Mesenchymal stem cell (in vitro differentiated cells and primary cell): ENCODE data around the gene VWCE. TPM values are rescaled to one million over a fixed set of nuclear protein-coding genes. Genes with fewer than 3 reads are reported as not detected.
A peak's percentile ranks its signal among the peaks of the same experiment; 100 is the strongest.

ENCODE experiments used
- DNase-seq: peaks from one replicate; pipeline ENCODE4 v3.0.0-alpha.2; 2013
- H2AFZ ChIP-seq: one replicate; pipeline ENCODE4 v1.6.1; 2013; ENCODE audit warnings: low read depth, mild to moderate bottlenecking, control low read depth, inconsistent platforms, low read length, moderate library complexity
- H2AK5ac ChIP-seq: 2 replicates; pipeline ENCODE4 v1.6.1; 2013; ENCODE audit warnings: low read length, moderate library complexity, mild to moderate bottlenecking, inconsistent platforms; ENCODE audit not compliant: severe bottlenecking
- H2BK120ac ChIP-seq: one replicate; pipeline ENCODE4 v1.6.1; 2013; ENCODE audit warnings: low read depth, mild to moderate bottlenecking, inconsistent platforms, low read length, moderate library complexity
- H2BK12ac ChIP-seq, 2 experiments: one replicate each; pipeline ENCODE4 v1.6.1; 2013; ENCODE audit warnings: inconsistent platforms in 2 of 2, low read length in 2 of 2, mild to moderate bottlenecking in 2 of 2, moderate library complexity in 2 of 2, control low read depth in 1 of 2
- H2BK15ac ChIP-seq: one replicate; pipeline ENCODE4 v1.6.1; 2013; ENCODE audit warnings: mild to moderate bottlenecking, low read depth, inconsistent platforms; ENCODE audit not compliant: poor library complexity, severe bottlenecking
- H2BK5ac ChIP-seq: 2 replicates; pipeline ENCODE4 v1.6.1; 2013; ENCODE audit warnings: low read depth, mild to moderate bottlenecking, low read length, control low read depth, inconsistent platforms; ENCODE audit not compliant: poor library complexity, severe bottlenecking
- H3K14ac ChIP-seq, 2 experiments: one replicate each; pipeline ENCODE4 v1.6.1; 2013; ENCODE audit warnings: inconsistent platforms in 2 of 2, low read length in 2 of 2, control low read depth in 1 of 2, mild to moderate bottlenecking in 1 of 2, moderate library complexity in 1 of 2
- H3K18ac ChIP-seq, 2 experiments: one replicate each; pipeline ENCODE4 v1.6.1; 2013; ENCODE audit warnings: inconsistent platforms in 2 of 2, low read length in 2 of 2, control low read depth in 1 of 2, low read depth in 1 of 2, mild to moderate bottlenecking in 1 of 2
- H3K23ac ChIP-seq, 2 experiments: one replicate each; pipeline ENCODE4 v1.6.1; 2013; ENCODE audit warnings: inconsistent platforms in 2 of 2, low read length in 2 of 2, mild to moderate bottlenecking in 2 of 2, moderate library complexity in 2 of 2, control low read depth in 1 of 2
- H3K27ac ChIP-seq: 2 replicates; pipeline ENCODE4 v1.5.1; 2013; ENCODE audit warnings: mild to moderate bottlenecking, moderate library complexity, low read length, control low read depth, inconsistent platforms; ENCODE audit not compliant: poor library complexity, severe bottlenecking
- H3K27me3 ChIP-seq, 2 experiments: 2 replicates each; pipeline versions ENCODE4 v1.6.1 to v1.7.0; 2013; ENCODE audit warnings: low read length in 2 of 2, mild to moderate bottlenecking in 2 of 2, moderate library complexity in 2 of 2, control low read depth in 1 of 2, inconsistent platforms in 1 of 2; ENCODE audit not compliant: control insufficient read depth in 1 of 2, insufficient read depth in 1 of 2
- H3K36me3 ChIP-seq, 2 experiments: 2 replicates each; pipeline versions ENCODE4 v1.6.1 to v1.7.0; 2013; ENCODE audit warnings: low read length in 2 of 2, control low read depth in 1 of 2, inconsistent platforms in 1 of 2, low read depth in 1 of 2, mild to moderate bottlenecking in 1 of 2; ENCODE audit not compliant: insufficient read depth in 2 of 2, control insufficient read depth in 1 of 2
- H3K4ac ChIP-seq, 2 experiments: one replicate each; pipeline ENCODE4 v1.6.1; 2013; ENCODE audit warnings: inconsistent platforms in 2 of 2, low read length in 2 of 2, mild to moderate bottlenecking in 2 of 2, moderate library complexity in 2 of 2, control low read depth in 1 of 2, low read depth in 1 of 2
- H3K4me1 ChIP-seq: 2 replicates; pipeline ENCODE4 v1.6.1; 2013; ENCODE audit warnings: low read depth, low read length, control low read depth; ENCODE audit not compliant: control insufficient read depth, insufficient read depth
- H3K4me2 ChIP-seq: 2 replicates; pipeline ENCODE4 v1.6.1; 2013; ENCODE audit warnings: low read length, mild to moderate bottlenecking, inconsistent platforms; ENCODE audit not compliant: poor library complexity, severe bottlenecking
- H3K4me3 ChIP-seq, 2 experiments: 2 replicates each; pipeline versions ENCODE4 v1.5.1 to v1.7.0; 2013; ENCODE audit warnings: low read length in 2 of 2, mild to moderate bottlenecking in 2 of 2, control low read depth in 1 of 2, low read depth in 1 of 2; ENCODE audit not compliant: insufficient read depth in 1 of 2
- H3K79me1 ChIP-seq: replicated peaks from 2 replicates; pipeline ENCODE4 v1.6.1; 2013; ENCODE audit warnings: mild to moderate bottlenecking, control low read depth, low read length, inconsistent platforms; ENCODE audit not compliant: poor library complexity, severe bottlenecking
- H3K9ac ChIP-seq: 2 replicates; pipeline ENCODE4 v1.7.0; 2013; ENCODE audit warnings: mild to moderate bottlenecking, low read length, moderate library complexity
- H3K9me3 ChIP-seq: 2 replicates; pipeline ENCODE4 v1.7.0; 2013; ENCODE audit warnings: mild to moderate bottlenecking, low read length; ENCODE audit not compliant: control insufficient read depth
- H4K8ac ChIP-seq: one replicate; pipeline ENCODE4 v1.6.1; 2013; ENCODE audit warnings: inconsistent platforms, mild to moderate bottlenecking, low read length, moderate library complexity
- H4K91ac ChIP-seq: one replicate; pipeline ENCODE4 v1.6.1; 2013; ENCODE audit warnings: mild to moderate bottlenecking, low read length, inconsistent platforms
- WGBS: methylation state at CpG from one replicate; pipeline ENCODE4 v1.1.7; 2013; ENCODE audit warnings: mixed read lengths; 5-methylcytosine and 5-hydroxymethylcytosine counted together
- polyA plus RNA-seq, 2 experiments: library from polyadenylated mRNA; stranded (reverse); fragments of 200-250 nt; gene quantifications; one replicate each; pipeline ENCODE4 v1.2.3, GENCODE V29; 2013

The VWCE gene
- polyA plus RNA-seq (2013, experiment 1 of 2): 0.65 TPM
- polyA plus RNA-seq (2013, experiment 2 of 2): 0.58 TPM

GRCh38 chr11:61294717-61295595 lies at the start of gene VWCE:
VWCE (minus strand) TSS chr11:61295316; CDS start chr11:61295037, 279 bp downstream.
- H3K9ac ChIP-seq: peak within 1 kb of the TSS; percentile 97
- peak within 1 kb of the TSS; percentile 13 for H3K27ac ChIP-seq
- peak within 1 kb of the TSS in 1 of 2 experiments; percentile 95 for H3K23ac ChIP-seq
- H3K79me1 ChIP-seq: peaks cover 5% of the 10 kb centered on the region
- H4K8ac ChIP-seq: peak within 1 kb of the TSS; percentile 73
- H3K4me1 ChIP-seq: peaks cover 31% of the 10 kb centered on the region
- no peak within 1 kb of the TSS for H2BK5ac ChIP-seq
- peak within 1 kb of the TSS; percentile 68 for H2BK15ac ChIP-seq
- DNase-seq: peak; percentile 57
- no peaks in the 10 kb centered on the region for H3K9me3 ChIP-seq
- WGBS: 2% methylated on average over 92 of the region's 97 CpGs
- peaks cover 23 to 34% of the 10 kb centered on the region in 2 experiments for H3K36me3 ChIP-seq
- peak within 1 kb of the TSS; percentile 12 for H2BK120ac ChIP-seq
- peak within 1 kb of the TSS; percentile 21 to 45 for H2BK12ac ChIP-seq
- H3K4me2 ChIP-seq: peak within 1 kb of the TSS; percentile 98
- H3K4me3 ChIP-seq: peak within 1 kb of the TSS; percentile 53 to 87
- H2AK5ac ChIP-seq: no peak within 1 kb of the TSS
- H4K91ac ChIP-seq: peak within 1 kb of the TSS; percentile 57
- H3K14ac ChIP-seq: peak within 1 kb of the TSS in 1 of 2 experiments; percentile 26
- peak within 1 kb of the TSS; percentile 36 for H2AFZ ChIP-seq
- peak within 1 kb of the TSS; percentile 19 to 65 for H3K4ac ChIP-seq
- H3K27me3 ChIP-seq: peaks cover 0 to 6% of the 10 kb centered on the region in 2 experiments
- peak within 1 kb of the TSS; percentile 72 to 89 for H3K18ac ChIP-seq

DNA sequence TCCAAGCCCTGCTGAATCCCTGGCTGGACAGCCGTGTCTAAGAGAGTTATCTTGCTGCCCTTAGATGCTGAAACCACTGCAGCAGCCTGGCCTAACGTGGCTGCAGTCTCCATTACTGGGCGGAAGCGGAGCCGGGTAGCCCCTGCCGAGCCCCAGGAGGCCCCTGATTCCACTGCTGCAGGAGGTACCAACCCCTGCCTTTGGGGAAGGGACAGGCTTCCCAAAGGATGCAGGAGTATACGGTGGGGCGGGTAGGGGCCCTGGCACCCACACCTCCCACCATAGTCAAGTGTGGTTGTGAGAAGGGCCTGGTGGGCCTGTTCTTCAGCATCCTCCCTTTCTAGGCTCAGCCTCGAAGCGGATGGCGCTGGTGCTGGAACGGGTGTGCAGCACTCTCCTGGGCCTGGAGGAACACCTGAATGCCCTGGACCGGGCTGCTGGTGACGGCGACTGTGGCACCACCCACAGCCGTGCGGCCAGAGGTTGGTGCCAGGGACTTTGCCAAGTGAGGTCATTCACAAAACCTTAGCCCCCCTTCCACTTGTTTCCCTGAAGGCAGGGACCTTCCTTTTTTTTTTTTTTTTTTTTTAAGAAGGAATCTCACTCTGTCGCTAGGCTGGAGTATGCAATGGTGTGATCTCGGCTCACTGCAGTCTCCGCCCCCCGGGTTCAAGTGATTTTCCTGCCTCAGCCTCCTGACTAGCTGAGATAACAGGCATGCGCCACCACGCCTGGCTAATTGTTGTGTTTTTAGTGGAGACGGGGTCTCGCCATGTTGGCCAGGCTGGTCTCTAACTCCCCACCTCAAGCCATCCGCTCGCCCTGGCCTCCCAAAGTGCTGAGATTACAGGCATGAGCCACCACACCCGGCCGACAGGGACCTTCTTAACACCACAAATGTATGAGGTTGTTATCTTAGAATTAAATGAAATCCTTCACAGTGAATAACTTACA lies 49.0 kb upstream of the VWCE start:
- no peak for DNase-seq
- Histone ChIP-seq H3K36me3 (peaks cover 48 to 77% of the 10 kb centered on the region in 2 experiments), H2BK120ac (no peak overlapping the region), H3K23ac (no peak overlapping the region), H3K4ac (no peak overlapping the region), H3K4me2 (no peak overlapping the region), H3K27me3 (no peaks in the 10 kb centered on the region), H3K9me3 (no peaks in the 10 kb centered on the region), H3K79me1 (no peaks in the 10 kb centered on the region), H2BK15ac (no peak overlapping the region), H3K14ac (no peak overlapping the region), H2BK12ac (no peak overlapping the region), H4K91ac (peak overlapping the region; percentile 16), H2AK5ac (no peak overlapping the region), H2BK5ac (no peak overlapping the region), H3K27ac (no peak overlapping the region), H3K18ac (no peak overlapping the region), H3K4me1 (peaks cover 5% of the 10 kb centered on the region), H2AFZ (no peak overlapping the region), H3K4me3 (no peak overlapping the region), H4K8ac (no peak overlapping the region), H3K9ac (no peak overlapping the region)
- 97% methylated on average over 28 of the region's 29 CpGs for WGBS

GRCh38 chr11:61342207-61342803 lies 47.2 kb upstream of the VWCE start:
- H3K14ac ChIP-seq: no peak overlapping the region
- H3K9me3 ChIP-seq: no peaks in the 10 kb centered on the region
- peaks cover 2% of the 10 kb centered on the region for H3K4me1 ChIP-seq
- 93% methylated on average over 20 of the region's 20 CpGs for WGBS
- H2AK5ac ChIP-seq: no peak overlapping the region
- no peak overlapping the region for H3K4me3 ChIP-seq
- H3K23ac ChIP-seq: no peak overlapping the region
- H3K36me3 ChIP-seq: peaks cover 47 to 74% of the 10 kb centered on the region in 2 experiments
- no peaks in the 10 kb centered on the region for H3K79me1 ChIP-seq
- no peak overlapping the region for H3K18ac ChIP-seq
- no peak for DNase-seq
- no peak overlapping the region for H3K9ac ChIP-seq
- H4K8ac ChIP-seq: no peak overlapping the region
- H3K4ac ChIP-seq: no peak overlapping the region
- H2BK120ac ChIP-seq: no peak overlapping the region
- no peak overlapping the region for H2AFZ ChIP-seq
- H2BK5ac ChIP-seq: no peak overlapping the region
- H3K27ac ChIP-seq: no peak overlapping the region
- H2BK12ac ChIP-seq: no peak overlapping the region
- no peak overlapping the region for H2BK15ac ChIP-seq
- no peaks in the 10 kb centered on the region for H3K27me3 ChIP-seq
- no peak overlapping the region for H4K91ac ChIP-seq
- H3K4me2 ChIP-seq: no peak overlapping the region
